HL-60 (cell line): ENCODE data around the gene NEGR1.

Experiments used
- CTCF ChIP-seq: IDR thresholded peaks from one replicate; pipeline ENCODE4 v1.5.1; 2011; ENCODE audit warnings: low read length, control low read depth, inconsistent platforms; ENCODE audit not compliant: insufficient read depth
- GABPA ChIP-seq: IDR thresholded peaks from 2 replicates; pipeline ENCODE4 v1.6.1; 2012; ENCODE audit warnings: low read depth
- POLR2AphosphoS5 ChIP-seq: IDR thresholded peaks from 2 replicates; pipeline ENCODE4 v1.6.1; 2012; ENCODE audit warnings: low read depth
- REST ChIP-seq: IDR thresholded peaks from 2 replicates; pipeline ENCODE4 v1.6.1; 2012; ENCODE audit warnings: low read depth; ENCODE audit not compliant: insufficient replicate concordance

GRCh38 chr1:72111662-72112061 lies 170.7 kb downstream of the NEGR1 start:
- TF ChIP-seq CTCF = no peak
- TF ChIP-seq POLR2AphosphoS5 = peak; percentile 72; the same call in 1 of the 2 replicates
- TF ChIP-seq REST = no peak
- TF ChIP-seq GABPA = no peak
